Activated CD4-positive, CD25-positive, alpha-beta regulatory T cell (primary cell): Measurements from ENCODE around the gene TMEM91.

ENCODE experiments used
- DNase-seq, 4 experiments: peaks; one replicate each; lab custom pipeline; 2025; lab: John Stamatoyannopoulos, UW

TMEM91 gene

GRCh38 chr19:41431426-41432386 lies 55.4 kb downstream of the TMEM91 start:
- no peak for DNase-seq

- DNase-seq: no peak
Measured at GRCh38 chr19:41433171-41433570, 56.8 kb downstream of the TMEM91 start.
